SK-N-SH (cell line): Measurements from ENCODE around the gene PDE8A. TPM values are rescaled to one million over a fixed set of nuclear protein-coding genes. Genes with fewer than 3 reads are reported as not detected.

ENCODE experiments used
- CTCF ChIA-PET: fragments of 300-600, 350-600 bp; formaldehyde crosslinking; extraction: SDS; loops from one replicate; lab custom pipeline; 2021; lab: Yijun Ruan, JAX
- POLR2A ChIA-PET: fragments of 350-600 bp; sonication (Branson Sonifier 250); formaldehyde crosslinking; extraction: SDS; loops from one replicate; lab custom pipeline; 2020; ENCODE audit warnings: antibody characterized with exemption, inconsistent platforms; lab: Yijun Ruan, JAX
- DNase-seq: peaks from one replicate; pipeline ENCODE4 v3.0.0; 2012
- H2AFZ ChIP-seq: fragments of 200-600 bp; sonication (generic); 2 replicates; pipeline ENCODE4 v1.8.1; 2016; ENCODE audit warnings: antibody characterized with exemption, mild to moderate bottlenecking, low read depth
- H3F3A ChIP-seq: fragments of 200-600 bp; sonication (generic); replicated peaks from 2 replicates; pipeline ENCODE3; 2016; ENCODE audit warnings: antibody characterized with exemption, mild to moderate bottlenecking; ENCODE audit not compliant: insufficient read depth
- H3K27ac ChIP-seq, 2 experiments: fragments of 200-500 bp in 1 of 2; fragments of 200-600 bp in 1 of 2; sonication (Bioruptor generic) in 1 of 2; sonication (generic), shearing (Covaris generic) in 1 of 2; 2 replicates each; pipeline versions ENCODE4 v1.5.1 to v1.6.1; 2014 to 2016; ENCODE audit warnings: low read depth in 2 of 2, inconsistent platforms in 1 of 2, low read length in 1 of 2, mild to moderate bottlenecking in 1 of 2, mixed read lengths in 1 of 2
- H3K27me3 ChIP-seq: fragments of 200-600 bp; sonication (generic), shearing (Covaris generic); 2 replicates; pipeline ENCODE4 v1.6.1; 2016; ENCODE audit warnings: mixed run types; ENCODE audit not compliant: insufficient read depth
- H3K36me3 ChIP-seq, 2 experiments: fragments of 200-500 bp in 1 of 2; fragments of 200-600 bp in 1 of 2; sonication (Bioruptor generic) in 1 of 2; sonication (generic) in 1 of 2; replicated peaks in 1 of 2; 2 replicates each; pipeline versions ENCODE3 to v1.5.1; 2014 to 2016; ENCODE audit warnings: low read length in 1 of 2, mild to moderate bottlenecking in 1 of 2; ENCODE audit not compliant: insufficient read depth in 2 of 2, control insufficient read depth in 1 of 2
- H3K4me1 ChIP-seq, 2 experiments: fragments of 200-500 bp in 1 of 2; fragments of 200-600 bp in 1 of 2; sonication (Bioruptor generic) in 1 of 2; sonication (generic), shearing (Covaris generic) in 1 of 2; 2 replicates each; pipeline versions ENCODE4 v1.5.1 to v1.6.1; 2014 to 2016; ENCODE audit warnings: low read depth in 1 of 2, low read length in 1 of 2, mixed run types in 1 of 2; ENCODE audit not compliant: insufficient read depth in 2 of 2, control insufficient read depth in 1 of 2
- H3K4me2 ChIP-seq: fragments of 200-600 bp; sonication (generic), shearing (Covaris generic); 2 replicates; pipeline ENCODE4 v1.6.1; 2017; ENCODE audit warnings: mixed run types
- H3K4me3 ChIP-seq, 2 experiments: fragments of 200-500 bp in 1 of 2; fragments of 200-600 bp in 1 of 2; sonication (Bioruptor generic) in 1 of 2; sonication (generic), shearing (Covaris generic) in 1 of 2; 2 replicates each; pipeline versions ENCODE4 v1.5.1 to v1.8.1; 2014 to 2016; ENCODE audit warnings: low read depth in 2 of 2, inconsistent platforms in 1 of 2, low read length in 1 of 2, mild to moderate bottlenecking in 1 of 2, mixed read lengths in 1 of 2, moderate library complexity in 1 of 2
- H3K79me2 ChIP-seq: fragments of 200-600 bp; sonication (generic); 2 replicates; pipeline ENCODE4 v1.8.1; 2017; ENCODE audit warnings: mild to moderate bottlenecking; ENCODE audit not compliant: insufficient read depth
- H3K9ac ChIP-seq: fragments of 200-600 bp; sonication (generic); 2 replicates; pipeline ENCODE4 v1.6.1; 2017; ENCODE audit warnings: mixed run types
- H3K9me2 ChIP-seq: fragments of 200-600 bp; sonication (generic); 2 replicates; pipeline ENCODE4 v1.6.1; 2017; ENCODE audit warnings: mixed run types
- H3K9me3 ChIP-seq: fragments of 200-600 bp; sonication (generic); 2 replicates; pipeline ENCODE4 v1.6.1; 2017; ENCODE audit warnings: mixed run types, mild to moderate bottlenecking, moderate library complexity
- H4K20me1 ChIP-seq: fragments of 200-600 bp; sonication (generic); 2 replicates; pipeline ENCODE4 v1.6.1; 2017; ENCODE audit warnings: mild to moderate bottlenecking, mixed run types; ENCODE audit not compliant: insufficient read depth
- CHD2 ChIP-seq: fragments of 150-350 bp; IDR thresholded peaks from 2 replicates; pipeline ENCODE4 v1.6.1; 2018; ENCODE audit warnings: low read length; ENCODE audit not compliant: partially characterized antibody
- ELF1 ChIP-seq: IDR thresholded peaks from 2 replicates; pipeline ENCODE4 v1.4.0; 2012
- EZH2phosphoT487 ChIP-seq: fragments of 200-600 bp; sonication (generic); IDR thresholded peaks from 2 replicates; pipeline ENCODE4 v1.6.1; 2017; ENCODE audit warnings: low read depth, mixed run types, mild to moderate bottlenecking, antibody characterized with exemption, moderate library complexity, borderline replicate concordance
- FOSL2 ChIP-seq: IDR thresholded peaks from 2 replicates; pipeline ENCODE4 v1.4.0; 2012; ENCODE audit warnings: low read depth, mild to moderate bottlenecking, moderate library complexity, borderline replicate concordance
- GATA2 ChIP-seq: sonication (generic); formaldehyde crosslinking; IDR thresholded peaks from 2 replicates; pipeline ENCODE4 v1.5.0; 2020; ENCODE audit warnings: mild to moderate bottlenecking, missing genetic modification reagents
- MEF2A ChIP-seq: IDR thresholded peaks from 2 replicates; pipeline ENCODE4 v1.4.0; 2012; ENCODE audit warnings: low read depth, borderline replicate concordance
- NFIC ChIP-seq: IDR thresholded peaks from 2 replicates; pipeline ENCODE4 v1.4.0; 2012; ENCODE audit warnings: borderline replicate concordance
- SIN3A ChIP-seq: IDR thresholded peaks from 2 replicates; pipeline ENCODE4 v1.6.1; 2012; ENCODE audit warnings: low read depth, mild to moderate bottlenecking, low read length, moderate library complexity, borderline replicate concordance
- TAF1 ChIP-seq: IDR thresholded peaks from 2 replicates; pipeline ENCODE4 v1.6.1; 2012; ENCODE audit warnings: low read depth, mild to moderate bottlenecking, low read length, moderate library complexity, borderline replicate concordance
- WGBS: methylation state at CpG from one replicate; pipeline ENCODE4 v1.1.6; 2017; ENCODE audit warnings: low lambda C conversion rate; 5-methylcytosine and 5-hydroxymethylcytosine counted together
- polyA plus RNA-seq, 3 experiments: library from polyadenylated mRNA; depleted of rRNA; stranded (reverse); fragments of >200 nt; gene quantifications; 2 replicates each; pipeline ENCODE4 v1.2.3, GENCODE V29; 2012
- TF ChIP-seq, protein P1 (sequence below): IDR thresholded peaks from 2 replicates; pipeline ENCODE4 v1.6.1; 2012; ENCODE audit warnings: mild to moderate bottlenecking, low read depth, low read length, moderate library complexity
- TF ChIP-seq, protein P2 (sequence below): IDR thresholded peaks from 2 replicates; pipeline ENCODE4; 2012
- TF ChIP-seq, protein P3 (sequence below): fragments of 150-350 bp; IDR thresholded peaks from 2 replicates; pipeline ENCODE4 v1.6.1; 2016; ENCODE audit warnings: mild to moderate bottlenecking, low read depth, low read length

The PDE8A gene
- polyA plus RNA-seq, 1 of the 3 experiments (the other 2 are of a cell fraction): 13.4 TPM

DNA sequence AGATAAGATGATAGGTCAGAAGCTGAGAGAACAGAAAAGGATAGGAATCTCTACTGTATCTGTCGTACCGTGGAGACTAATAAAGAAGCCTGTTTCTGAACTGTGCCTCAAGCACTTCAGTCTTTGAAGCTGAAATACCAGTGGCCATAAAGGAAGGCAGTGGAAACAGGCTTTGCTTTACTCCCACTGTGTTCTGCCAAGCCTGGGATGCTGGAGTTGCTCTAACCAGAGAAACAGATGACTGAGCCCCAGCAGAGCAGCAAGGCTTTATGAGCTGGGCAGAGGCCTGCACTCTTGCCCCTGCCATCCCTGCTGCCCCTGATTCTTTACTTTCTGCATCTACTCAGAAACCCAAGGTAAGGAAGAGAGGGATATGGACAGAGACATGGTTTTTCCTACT is 89.4 kb downstream of the PDE8A start:
- H3K4me3 ChIP-seq: no peak overlapping the region
- no peak for DNase-seq
- TF ChIP-seq MEF2A (no peak), GATA2 (CRISPR knock-in tag) (no peak), CHD2 (no peak), EZH2phosphoT487 (no peak), TAF1 (no peak), ELF1 (no peak), FOSL2 (no peak), SIN3A (no peak), NFIC (no peak)
- TF ChIP-seq, protein P1, sequence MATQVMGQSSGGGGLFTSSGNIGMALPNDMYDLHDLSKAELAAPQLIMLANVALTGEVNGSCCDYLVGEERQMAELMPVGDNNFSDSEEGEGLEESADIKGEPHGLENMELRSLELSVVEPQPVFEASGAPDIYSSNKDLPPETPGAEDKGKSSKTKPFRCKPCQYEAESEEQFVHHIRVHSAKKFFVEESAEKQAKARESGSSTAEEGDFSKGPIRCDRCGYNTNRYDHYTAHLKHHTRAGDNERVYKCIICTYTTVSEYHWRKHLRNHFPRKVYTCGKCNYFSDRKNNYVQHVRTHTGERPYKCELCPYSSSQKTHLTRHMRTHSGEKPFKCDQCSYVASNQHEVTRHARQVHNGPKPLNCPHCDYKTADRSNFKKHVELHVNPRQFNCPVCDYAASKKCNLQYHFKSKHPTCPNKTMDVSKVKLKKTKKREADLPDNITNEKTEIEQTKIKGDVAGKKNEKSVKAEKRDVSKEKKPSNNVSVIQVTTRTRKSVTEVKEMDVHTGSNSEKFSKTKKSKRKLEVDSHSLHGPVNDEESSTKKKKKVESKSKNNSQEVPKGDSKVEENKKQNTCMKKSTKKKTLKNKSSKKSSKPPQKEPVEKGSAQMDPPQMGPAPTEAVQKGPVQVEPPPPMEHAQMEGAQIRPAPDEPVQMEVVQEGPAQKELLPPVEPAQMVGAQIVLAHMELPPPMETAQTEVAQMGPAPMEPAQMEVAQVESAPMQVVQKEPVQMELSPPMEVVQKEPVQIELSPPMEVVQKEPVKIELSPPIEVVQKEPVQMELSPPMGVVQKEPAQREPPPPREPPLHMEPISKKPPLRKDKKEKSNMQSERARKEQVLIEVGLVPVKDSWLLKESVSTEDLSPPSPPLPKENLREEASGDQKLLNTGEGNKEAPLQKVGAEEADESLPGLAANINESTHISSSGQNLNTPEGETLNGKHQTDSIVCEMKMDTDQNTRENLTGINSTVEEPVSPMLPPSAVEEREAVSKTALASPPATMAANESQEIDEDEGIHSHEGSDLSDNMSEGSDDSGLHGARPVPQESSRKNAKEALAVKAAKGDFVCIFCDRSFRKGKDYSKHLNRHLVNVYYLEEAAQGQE: no peak
- TF ChIP-seq, protein P2, sequence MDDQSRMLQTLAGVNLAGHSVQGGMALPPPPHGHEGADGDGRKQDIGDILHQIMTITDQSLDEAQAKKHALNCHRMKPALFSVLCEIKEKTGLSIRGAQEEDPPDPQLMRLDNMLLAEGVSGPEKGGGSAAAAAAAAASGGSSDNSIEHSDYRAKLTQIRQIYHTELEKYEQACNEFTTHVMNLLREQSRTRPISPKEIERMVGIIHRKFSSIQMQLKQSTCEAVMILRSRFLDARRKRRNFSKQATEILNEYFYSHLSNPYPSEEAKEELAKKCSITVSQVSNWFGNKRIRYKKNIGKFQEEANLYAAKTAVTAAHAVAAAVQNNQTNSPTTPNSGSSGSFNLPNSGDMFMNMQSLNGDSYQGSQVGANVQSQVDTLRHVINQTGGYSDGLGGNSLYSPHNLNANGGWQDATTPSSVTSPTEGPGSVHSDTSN: no peak
- TF ChIP-seq, protein P3, sequence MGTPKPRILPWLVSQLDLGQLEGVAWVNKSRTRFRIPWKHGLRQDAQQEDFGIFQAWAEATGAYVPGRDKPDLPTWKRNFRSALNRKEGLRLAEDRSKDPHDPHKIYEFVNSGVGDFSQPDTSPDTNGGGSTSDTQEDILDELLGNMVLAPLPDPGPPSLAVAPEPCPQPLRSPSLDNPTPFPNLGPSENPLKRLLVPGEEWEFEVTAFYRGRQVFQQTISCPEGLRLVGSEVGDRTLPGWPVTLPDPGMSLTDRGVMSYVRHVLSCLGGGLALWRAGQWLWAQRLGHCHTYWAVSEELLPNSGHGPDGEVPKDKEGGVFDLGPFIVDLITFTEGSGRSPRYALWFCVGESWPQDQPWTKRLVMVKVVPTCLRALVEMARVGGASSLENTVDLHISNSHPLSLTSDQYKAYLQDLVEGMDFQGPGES: no peak
- no peaks in the 10 kb centered on the region for H3K79me2 ChIP-seq
- H3K36me3 ChIP-seq: peaks cover 2 to 17% of the 10 kb centered on the region in 2 experiments
- H3K9me3 ChIP-seq: no peaks in the 10 kb centered on the region
- 90% methylated on average over 2 of the region's 2 CpGs for WGBS
- ChIA-PET CTCF (no interaction called here), POLR2A (no interaction called here)
- peaks cover 0 to 10% of the 10 kb centered on the region in 2 experiments; a peak in 1 of 4 replicates for H3K4me1 ChIP-seq
- no peak overlapping the region for H2AFZ ChIP-seq
- H3F3A ChIP-seq: no peaks in the 10 kb centered on the region
- no peak overlapping the region for H3K27ac ChIP-seq
- no peak overlapping the region for H3K9ac ChIP-seq
- no peak overlapping the region for H3K4me2 ChIP-seq
- no peaks in the 10 kb centered on the region for H3K27me3 ChIP-seq
- no peaks in the 10 kb centered on the region for H3K9me2 ChIP-seq
- H4K20me1 ChIP-seq: no peaks in the 10 kb centered on the region
